GM19193 (cell line): ENCODE measurements around the gene ETFA.

ENCODE experiments used
- POLR2A ChIP-seq: IDR thresholded peaks from 4 replicates; pipeline ENCODE4 v1.6.1; 2011; ENCODE audit not compliant: insufficient read depth, insufficient read length; ENCODE audit errors: extremely low read depth

The ETFA gene

DNA sequence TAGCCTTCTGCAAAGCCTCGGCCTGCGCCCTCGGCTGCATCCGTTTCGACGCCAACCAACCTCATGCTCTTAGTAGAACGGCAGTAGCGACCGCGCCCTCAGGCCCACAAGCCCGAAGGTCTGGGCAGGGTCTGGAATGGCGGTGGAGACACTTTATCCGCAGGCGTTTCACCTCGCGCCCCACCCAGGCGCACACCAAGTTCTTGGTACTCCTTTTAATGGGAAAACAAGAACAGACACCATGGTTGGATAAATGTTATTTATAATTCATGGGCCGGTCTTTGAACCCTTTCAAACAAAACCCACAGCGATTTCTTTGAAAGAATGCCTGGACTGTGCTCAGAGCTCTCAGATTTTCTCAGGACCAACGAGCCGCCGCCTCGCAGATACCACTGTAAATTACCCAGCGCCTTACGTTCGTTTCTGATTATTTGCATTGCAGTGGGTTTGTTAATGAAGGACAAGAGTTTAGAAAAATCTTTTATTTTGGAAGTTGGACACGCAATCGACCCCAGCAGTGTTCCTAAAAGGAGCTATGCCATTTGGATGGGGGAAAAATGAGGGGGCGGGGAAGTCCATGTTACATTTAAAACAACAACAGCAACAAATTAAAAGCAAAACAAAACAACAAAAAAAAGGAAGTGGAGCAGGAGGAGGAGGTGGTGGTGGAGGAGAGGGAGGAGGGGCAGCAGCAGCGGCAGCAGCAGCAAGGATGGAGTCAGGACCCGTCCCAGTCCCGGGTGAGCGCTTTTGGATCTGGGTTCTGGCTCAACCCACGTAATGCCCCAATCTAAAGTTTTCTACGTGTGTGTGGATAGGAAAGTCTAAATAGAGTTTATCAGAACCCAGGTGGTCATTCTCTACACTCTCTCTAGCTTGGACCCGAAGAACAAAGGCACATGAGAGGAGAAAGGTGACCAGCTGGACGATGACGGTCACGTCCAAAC lies 24.3 kb upstream of the ETFA start:
- TF ChIP-seq POLR2A: peak; percentile 20

DNA sequence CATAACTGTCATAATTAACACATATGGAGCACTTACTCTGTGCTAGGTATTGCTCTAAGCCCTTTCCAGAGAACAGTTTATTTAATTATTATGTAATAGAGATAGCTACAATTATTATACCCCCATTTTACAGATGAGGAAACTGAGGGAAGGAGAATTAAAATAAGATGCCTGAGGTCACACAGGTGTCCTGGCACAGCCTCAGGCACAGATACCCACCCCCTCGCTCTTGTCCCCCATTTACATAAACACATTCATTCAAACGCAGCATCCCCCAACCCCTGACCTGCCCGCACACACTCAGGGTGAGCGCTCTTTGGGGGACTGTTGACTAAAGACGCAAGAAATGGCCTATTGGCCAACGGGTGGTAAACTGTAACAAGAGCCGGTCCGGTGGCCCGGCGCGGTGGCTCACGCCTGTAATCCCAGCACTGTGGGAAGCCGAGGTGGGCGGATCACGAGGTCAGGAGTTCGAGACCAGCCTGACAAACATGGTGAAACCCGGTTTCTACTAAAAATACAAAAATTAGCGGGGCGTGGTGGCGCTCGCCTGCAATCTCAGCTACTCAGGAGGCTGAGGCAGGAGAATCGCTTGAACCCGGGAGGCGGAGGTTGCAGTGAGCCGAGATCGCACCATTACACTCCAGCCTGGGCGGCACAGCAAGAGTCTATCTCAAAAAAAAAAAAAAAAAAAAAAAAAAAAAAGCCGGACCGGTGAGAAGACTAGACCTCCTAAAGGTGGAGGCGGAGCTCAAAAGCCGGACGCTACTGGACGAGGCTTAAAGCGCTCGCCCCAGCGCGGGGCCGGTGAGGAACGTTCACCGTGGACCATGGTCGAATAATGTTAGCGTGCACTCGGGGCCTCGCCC lies 23.4 kb upstream of the ETFA start:
- no peak for TF ChIP-seq POLR2A

DNA sequence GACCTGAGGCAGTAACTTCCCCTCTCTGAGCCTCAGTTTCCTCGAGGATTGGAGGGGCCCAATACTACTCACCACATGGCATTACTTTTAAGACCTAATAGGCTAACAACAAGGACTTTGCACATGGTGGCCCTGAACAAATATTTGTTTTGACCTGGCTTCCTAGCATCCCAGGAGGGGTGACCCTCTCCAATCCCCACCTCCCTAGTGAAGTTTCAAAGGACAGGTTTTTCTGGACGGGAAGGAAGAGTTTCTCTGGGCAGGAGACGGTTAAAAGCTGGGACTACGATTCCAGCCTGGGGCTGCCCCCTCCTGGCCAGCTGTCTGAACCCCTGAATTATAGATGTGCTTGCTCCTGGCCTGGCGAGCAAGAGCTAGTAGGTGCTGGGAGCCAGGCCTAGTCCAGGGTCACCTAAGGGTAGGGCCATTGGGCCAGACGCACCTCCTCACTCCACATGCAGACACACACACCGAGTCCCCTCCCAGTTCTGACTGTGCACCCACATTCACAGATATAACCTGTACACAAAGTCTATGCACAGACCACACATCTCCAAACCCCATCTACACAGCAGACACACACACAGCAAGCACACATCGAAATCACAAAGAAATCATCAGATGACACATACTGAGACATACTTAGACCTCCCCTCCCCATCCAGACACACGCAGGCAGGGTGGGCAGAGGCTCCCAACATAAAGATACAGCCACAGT lies 22.6 kb upstream of the ETFA start:
- no peak for TF ChIP-seq POLR2A

DNA sequence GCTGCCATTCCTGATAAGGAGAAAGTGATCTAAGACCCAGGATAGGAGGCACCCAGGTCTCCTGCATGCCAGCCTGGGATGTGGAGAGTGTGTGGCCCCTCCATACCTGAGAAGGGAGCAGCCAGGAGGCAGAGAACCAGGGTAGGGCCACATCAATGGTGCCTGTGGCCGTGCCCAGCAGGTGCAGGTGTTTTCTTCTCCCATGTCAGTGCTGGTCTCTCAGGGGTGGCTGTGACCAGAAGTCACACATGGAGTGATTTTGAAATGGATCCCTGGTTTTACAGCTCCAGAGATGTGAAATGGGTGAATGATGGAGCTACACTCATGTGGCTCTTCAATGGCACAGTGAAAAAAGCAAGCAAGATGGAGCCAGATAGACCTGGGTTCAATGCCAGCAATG lies 22.0 kb upstream of the ETFA start:
- no peak for TF ChIP-seq POLR2A

DNA sequence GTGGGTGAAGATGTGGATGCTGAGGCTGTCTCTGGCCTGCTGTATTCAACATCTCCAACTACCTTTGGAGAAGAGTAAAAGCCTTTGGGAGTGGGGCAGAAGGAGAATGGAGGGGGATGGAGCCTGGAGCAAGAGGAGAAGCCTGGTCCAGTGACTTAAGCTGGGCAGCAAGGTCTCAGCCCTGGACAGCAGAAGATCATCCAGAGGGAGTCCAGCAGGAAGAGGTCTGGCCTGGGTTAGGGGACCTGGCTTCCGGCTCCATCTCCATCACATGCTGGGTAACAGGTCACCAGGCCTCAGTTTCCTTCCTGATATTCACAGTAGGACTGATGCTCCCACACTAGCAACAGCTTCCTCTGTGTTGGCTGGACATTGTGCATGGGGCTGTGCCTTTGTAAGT lies 21.5 kb upstream of the ETFA start:
- TF ChIP-seq POLR2A: no peak

DNA sequence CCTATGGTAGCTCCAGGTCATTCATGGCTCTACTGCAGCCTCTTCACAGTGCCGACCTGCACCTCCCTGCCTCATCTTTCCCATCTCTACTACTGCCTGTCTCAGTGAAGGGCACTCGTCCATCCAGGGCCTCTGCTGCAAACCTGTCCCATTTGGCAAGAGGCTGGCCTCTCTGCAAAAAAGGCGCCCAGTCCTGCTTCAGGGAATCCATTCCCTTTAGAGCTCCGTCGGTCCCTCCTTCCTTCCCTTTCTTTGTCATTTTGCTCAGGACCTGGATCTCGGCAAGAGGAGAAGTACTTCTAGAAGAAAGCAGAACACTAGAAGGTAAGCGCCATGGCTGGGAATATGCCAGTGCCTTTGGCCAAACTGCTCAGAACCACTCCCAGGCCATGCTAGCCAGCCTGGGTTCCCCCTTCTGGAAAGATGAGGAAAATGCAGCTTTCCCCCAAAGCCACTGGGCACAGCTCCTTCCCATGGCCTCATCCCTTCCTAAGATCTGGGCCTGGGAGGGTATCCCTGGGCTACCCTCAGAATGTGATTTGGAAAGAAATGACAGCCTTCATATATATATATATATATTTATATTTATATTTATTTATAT lies 18.9 kb upstream of the ETFA start:
- no peak for TF ChIP-seq POLR2A

DNA sequence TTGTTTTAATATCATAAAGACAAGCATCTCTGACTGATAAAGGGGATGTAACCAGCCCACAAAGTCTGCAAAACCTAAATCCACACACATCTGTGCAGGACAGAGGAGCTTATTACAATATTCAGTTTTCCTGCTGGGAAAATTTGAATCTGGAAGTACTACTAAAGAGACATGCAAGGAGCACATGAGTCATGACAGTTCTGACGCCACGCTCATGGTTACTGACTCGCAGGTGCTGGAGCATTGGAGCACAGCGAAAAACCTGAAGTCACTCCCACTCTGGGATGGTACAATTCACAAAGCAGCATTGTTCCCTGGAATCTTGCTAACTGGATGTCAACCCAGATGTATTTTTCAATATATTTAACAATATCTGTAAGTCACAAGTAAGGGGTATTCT lies 17.7 kb upstream of the ETFA start:
- no peak for TF ChIP-seq POLR2A

DNA sequence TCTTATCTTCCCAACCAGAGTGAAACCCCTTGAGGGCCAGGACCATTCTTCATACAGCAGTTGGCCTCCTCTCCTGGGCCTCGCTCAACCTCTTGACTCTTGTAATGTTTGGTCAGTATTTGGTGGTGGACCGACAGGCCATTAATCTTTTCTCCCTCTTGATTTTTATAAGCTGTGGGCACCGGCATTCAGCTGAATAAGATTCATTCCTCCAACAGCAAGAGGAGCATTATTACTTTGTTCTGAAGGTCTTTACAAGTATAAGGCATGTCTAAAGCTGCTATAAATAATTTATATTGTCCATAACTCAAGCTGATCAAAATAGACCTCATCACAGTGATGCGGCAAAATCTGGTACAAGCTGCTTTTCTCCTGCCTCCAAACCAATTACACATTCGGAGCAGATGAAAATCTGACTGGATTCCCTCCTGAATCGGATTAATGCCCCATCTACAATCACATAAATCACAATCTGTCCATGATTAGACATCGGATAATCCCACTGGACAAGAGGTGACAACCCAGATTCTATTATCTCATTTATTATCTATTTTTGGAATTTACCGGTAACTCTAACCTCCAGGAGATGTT lies 16.9 kb upstream of the ETFA start:
- no peak for TF ChIP-seq POLR2A

DNA sequence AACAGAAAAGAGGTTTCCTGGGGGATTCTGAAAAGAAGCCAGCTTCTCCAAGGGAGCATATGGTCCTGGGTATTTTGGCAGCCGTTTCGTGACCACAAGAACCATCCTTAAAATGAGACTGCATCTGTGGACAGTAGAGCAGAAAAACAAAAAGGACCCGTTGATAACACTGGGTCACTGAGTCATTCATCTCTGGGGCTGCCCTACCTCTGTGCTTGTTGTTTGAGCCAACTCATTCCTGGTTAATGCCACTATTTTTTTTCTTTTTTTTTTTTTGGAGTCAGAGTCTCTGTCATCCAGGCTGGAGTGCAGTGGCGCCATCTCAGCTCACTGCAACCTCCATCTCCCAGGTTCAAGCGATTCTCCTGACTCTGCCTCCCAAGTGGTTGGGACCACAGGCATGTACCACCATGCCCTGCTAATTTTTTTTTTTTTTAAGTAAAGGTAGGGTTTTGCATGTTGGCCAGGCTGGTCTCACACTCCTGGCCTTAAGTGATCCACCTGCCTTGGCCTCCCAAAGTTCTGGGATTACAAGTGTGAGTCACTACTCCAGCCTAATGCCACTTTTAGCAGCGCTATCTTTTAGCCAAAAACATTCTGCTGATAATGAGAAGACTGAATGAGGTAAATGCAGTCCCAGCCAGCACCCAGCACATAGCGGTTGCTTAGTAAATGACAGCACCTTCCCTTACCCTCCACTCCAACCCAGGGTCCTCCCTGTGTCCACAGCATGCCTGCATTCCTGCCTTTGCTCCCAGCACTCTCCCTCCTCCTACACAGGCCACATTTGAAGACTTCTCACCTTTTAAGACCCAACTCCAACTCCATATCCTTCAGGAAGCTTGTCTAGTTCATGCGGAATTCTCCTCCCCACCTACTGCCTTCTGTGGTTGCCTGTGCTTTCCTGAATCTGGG lies 16.2 kb upstream of the ETFA start:
- no peak for TF ChIP-seq POLR2A

DNA sequence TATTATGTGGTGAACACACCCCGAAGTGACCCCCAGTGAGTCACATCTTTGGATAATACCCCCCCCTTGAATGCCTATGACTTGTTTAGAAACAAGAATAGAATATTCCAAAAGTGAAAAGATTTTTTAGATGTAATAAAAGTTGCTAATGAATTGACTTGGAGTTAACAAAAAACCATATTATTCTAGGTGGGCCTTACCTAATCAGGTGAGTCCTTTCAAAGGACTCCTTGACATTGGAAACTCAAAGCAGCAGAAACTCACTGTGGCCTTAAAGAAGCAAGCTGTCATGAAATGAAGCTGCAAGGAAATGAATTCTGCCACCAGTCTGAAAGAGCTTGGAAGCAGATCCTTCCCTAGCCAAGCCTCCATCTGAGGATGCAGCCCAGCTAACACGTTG lies 14.4 kb upstream of the ETFA start:
- TF ChIP-seq POLR2A: no peak

DNA sequence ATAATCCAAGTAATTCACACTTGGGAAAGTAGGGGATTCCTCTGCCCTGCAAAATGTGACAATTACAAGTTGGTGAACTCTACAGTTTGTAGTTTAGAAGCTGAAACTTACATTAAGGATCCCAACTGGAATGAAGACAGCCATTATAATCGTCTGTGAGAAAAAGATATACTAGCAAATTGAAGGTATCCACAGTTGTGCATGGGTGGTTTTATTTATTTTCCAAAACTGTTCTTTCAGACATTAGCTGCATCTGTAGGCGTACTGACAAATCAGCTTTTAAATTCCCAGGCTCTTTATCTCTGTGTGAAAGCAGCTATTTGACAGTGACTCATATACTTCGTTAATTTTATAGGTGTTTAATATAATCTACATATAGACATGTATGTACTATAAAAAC lies 12.8 kb upstream of the ETFA start:
- TF ChIP-seq POLR2A: no peak

DNA sequence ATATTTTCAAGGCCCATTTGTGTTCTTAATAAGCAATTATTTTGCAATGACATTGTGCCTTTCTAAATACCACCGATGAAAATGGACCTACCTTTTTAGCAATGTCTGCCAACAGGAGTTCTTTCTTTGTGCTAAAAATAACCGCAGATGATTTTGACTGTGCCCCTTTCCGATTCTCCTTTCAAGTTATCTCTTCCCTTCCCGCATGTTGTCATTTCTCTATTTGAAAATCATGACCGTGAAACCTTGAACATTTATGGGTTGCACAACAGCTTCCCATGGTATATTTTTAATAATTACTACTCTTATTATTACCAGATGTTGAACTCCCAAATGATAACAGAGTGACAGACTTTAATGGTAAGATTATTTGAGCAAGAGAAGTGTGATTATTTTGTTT lies 10.3 kb upstream of the ETFA start:
- no peak for TF ChIP-seq POLR2A

DNA sequence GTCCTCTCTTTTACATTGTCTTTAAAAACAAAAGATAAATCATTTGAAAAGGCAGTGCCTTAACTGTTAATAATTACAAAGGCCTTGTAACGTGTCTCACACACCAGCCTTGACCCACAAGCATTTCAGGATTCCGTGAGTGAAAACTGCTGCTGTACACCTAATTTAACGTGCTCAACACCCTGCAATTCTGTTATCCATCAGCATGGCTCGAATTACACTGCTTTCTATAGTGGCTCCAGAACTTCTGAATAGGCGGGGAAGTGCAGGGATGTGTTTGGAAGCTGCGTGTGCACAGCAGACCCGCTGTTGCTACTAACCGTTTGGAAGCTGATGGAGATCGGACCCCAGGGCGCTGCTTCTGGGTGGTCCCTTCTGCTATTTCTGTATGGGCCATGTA lies 9.9 kb upstream of the ETFA start:
- TF ChIP-seq POLR2A: no peak

DNA sequence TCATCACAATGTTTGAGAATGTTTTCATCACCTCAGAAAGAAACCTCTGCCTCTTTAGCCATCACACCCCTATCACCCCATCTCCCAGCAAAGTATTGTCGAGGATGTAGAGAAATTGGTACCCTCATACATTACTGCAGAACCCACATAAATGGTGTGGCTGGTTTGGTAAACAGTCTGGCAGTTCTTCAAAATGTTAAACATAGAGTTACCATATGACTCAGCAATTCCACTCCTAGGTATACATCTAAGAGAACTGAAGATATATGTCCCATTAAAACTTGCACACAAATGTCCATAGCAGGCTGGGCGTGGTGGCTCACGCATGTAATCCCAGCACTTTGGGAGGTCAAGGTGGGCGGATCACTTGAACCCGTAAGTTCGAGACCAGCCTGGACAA lies 8.7 kb upstream of the ETFA start:
- no peak for TF ChIP-seq POLR2A

DNA sequence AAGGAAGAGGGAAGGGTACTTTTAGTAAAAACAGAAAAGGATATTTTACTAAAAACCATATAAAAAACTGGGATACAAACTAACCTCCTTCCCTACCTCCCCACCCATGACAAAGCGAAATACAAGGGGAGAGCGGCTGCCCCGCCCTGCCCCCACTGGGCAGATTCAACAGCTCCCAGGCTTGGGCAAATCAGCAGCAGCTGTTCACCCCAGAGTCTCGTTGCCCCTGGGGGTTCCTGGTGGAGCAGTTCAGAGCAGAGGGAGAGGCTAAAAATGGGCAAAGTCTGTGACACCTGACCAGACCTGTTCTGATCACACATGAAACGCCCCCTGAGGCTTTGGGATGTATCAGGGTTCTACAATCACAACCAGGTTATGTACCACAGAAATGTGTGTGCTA lies 2.5 kb upstream of the ETFA start:
- TF ChIP-seq POLR2A: no peak
